Measurements from ENCODE around the gene TFDP1. TPM values are rescaled to one million over a fixed set of nuclear protein-coding genes. Genes with fewer than 3 reads are reported as not detected.

The TFDP1 gene
- total and polyA plus RNA-seq, 8 donors, result 27.3 to 207 (median 56.3) TPM

DNA sequence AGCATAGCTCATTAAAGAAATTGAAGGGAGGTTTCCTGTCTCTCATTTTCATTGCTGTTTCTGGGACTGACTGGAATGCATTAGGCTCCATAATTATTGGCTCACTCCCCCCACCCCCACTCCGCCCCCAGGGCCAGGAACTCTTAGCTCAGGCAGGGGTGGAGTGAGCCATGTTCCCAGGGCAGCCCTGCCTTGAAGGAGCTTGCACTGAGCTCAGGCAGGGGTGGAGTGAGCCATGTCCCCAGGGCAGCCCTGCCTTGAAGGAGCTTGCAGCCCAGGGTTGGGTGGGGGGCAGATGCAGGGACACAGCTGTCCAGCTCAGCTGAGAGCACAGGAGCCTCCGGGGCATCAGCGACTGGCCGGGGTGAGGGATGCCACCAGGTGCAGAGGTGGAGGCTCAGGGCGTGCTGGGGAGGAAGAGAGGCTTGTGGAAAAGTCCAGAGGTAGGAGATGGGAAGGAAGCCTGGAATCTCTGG is 39.1 kb upstream of the TFDP1 start:
- DNase-seq, result peak in 1 of 2 donors; percentile 47
- 65 to 92% (median 78%) methylated on average over 5 of the region's 5 CpGs for WGBS, 5 donors
- peaks cover 11 to 74% (median 56%) of the 10 kb centered on the region in 4 donors for H3K36me3 ChIP-seq
- peak overlapping the region in 4 of 5 donors; percentile 48 to 79 (median 61) for H3K27ac ChIP-seq
- no peaks in the 10 kb centered on the region for H3K27me3 ChIP-seq
- TF ChIP-seq, protein P1, sequence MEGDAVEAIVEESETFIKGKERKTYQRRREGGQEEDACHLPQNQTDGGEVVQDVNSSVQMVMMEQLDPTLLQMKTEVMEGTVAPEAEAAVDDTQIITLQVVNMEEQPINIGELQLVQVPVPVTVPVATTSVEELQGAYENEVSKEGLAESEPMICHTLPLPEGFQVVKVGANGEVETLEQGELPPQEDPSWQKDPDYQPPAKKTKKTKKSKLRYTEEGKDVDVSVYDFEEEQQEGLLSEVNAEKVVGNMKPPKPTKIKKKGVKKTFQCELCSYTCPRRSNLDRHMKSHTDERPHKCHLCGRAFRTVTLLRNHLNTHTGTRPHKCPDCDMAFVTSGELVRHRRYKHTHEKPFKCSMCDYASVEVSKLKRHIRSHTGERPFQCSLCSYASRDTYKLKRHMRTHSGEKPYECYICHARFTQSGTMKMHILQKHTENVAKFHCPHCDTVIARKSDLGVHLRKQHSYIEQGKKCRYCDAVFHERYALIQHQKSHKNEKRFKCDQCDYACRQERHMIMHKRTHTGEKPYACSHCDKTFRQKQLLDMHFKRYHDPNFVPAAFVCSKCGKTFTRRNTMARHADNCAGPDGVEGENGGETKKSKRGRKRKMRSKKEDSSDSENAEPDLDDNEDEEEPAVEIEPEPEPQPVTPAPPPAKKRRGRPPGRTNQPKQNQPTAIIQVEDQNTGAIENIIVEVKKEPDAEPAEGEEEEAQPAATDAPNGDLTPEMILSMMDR (IDR thresholded peaks at IDR 0.05), result no peak
- TF ChIP-seq POLR2AphosphoS5 (IDR thresholded peaks at IDR 0.05) (no peak), EP300 (IDR thresholded peaks at IDR 0.05) (no peak), POLR2A (IDR thresholded peaks at IDR 0.05) (no peak)
- intact Hi-C loops (cut with DNase I; ENCODE audit: low total_unique reads), result no loop called here
- peaks cover 0 to 46% (median 30%) of the 10 kb centered on the region in 4 donors for H3K4me1 ChIP-seq
- no peak overlapping the region for H3K4me3 ChIP-seq
- peaks cover 0 to 8% (median 0%) of the 10 kb centered on the region in 4 donors for H3K9me3 ChIP-seq

DNA sequence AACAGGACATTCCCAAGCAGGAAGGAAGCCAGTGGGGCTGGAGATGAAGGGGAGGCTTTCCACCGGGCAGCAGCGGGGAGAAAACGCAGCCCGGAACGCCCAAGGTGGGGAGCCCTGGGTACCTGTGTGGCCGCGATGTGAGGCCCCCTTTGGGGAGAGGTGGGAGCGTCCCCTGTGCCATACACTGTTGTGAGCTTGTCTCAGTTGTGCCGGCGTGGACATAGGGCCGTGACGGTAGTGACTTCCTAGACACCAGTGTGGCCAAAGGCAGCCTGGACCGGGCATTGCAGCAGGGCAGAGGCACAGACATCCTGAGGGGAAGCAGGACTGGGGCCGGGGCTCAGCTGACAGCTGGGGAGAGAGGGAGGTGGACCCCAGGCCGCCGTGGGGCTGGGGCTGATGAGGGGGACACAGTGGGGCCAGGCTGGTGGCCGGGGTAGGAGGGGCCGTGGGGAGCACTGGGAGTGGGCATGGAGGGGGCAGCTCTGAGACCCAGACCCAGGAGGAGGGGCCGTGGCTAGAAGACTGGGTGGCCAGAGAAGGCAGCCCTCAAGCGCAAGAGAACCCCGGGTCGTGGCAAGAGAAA is 38.5 kb upstream of the TFDP1 start:
- Histone ChIP-seq H3K27me3 (no peaks in the 10 kb centered on the region), H3K4me3 (peak overlapping the region in 1 of 4 donors; percentile 3), H3K27ac (peak overlapping the region in 4 of 5 donors; percentile 48 to 79 (median 61)), H3K36me3 (peaks cover 10 to 74% (median 56%) of the 10 kb centered on the region in 4 donors), H3K4me1 (peaks cover 0 to 46% (median 30%) of the 10 kb centered on the region in 4 donors), H3K9me3 (peaks cover 0 to 3% (median 0%) of the 10 kb centered on the region in 4 donors)
- DNase-seq, result no peak
- intact Hi-C loops (cut with DNase I; ENCODE audit: low total_unique reads), result no loop called here
- TF ChIP-seq EP300 (IDR thresholded peaks at IDR 0.05), result no peak
- no peak for TF ChIP-seq POLR2A (IDR thresholded peaks at IDR 0.05)
- TF ChIP-seq, protein P1 (IDR thresholded peaks at IDR 0.05), result no peak
- TF ChIP-seq POLR2AphosphoS5 (IDR thresholded peaks at IDR 0.05), result no peak
- 76 to 85% (median 83%) methylated on average over 20 to 22 of the region's 22 CpGs for WGBS, 5 donors

DNA sequence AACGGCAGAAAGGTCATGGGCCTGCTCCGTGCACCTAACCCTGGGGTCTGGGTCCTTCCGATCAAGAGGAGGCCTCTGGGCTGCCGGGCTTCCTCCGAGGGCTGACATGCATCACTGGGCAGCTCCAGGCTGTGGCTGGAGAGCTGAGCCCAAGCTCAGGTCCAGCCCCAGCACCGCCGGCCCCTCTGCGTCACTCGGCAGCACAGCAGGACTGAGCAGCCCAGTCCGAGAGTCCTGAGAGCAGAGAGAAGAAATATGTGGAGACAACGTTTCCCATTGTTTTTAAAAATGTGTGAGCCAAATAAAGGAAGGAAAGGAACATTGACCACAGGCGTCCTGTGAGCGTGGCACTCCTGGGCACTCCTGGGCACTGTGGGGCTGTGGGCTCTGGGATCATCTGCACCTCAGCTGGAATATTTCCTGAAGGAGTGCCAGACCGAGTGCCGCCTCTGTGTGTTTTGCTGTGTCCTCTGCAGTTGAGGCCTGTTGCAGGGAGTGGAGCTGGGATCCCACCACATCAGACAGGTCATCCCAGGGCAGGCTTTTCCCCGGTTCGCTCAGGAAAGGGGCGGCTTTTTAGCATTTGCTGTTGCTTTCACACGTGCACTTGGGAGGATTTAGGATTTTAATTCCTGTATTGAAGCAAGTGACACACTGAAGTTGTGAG is 37.8 kb upstream of the TFDP1 start:
- intact Hi-C loops (cut with DNase I; ENCODE audit: low total_unique reads), result no loop called here
- no peak for DNase-seq
- peaks cover 12 to 76% (median 58%) of the 10 kb centered on the region in 4 donors for H3K36me3 ChIP-seq
- no peak overlapping the region for H3K4me3 ChIP-seq
- no peaks in the 10 kb centered on the region for H3K27me3 ChIP-seq
- WGBS, 5 donors, result 68 to 80% (median 73%) methylated on average over 16 to 19 of the region's 19 CpGs
- no peaks in the 10 kb centered on the region for H3K9me3 ChIP-seq
- H3K4me1 ChIP-seq, result peaks cover 0 to 46% (median 30%) of the 10 kb centered on the region in 4 donors
- peak overlapping the region in 4 of 5 donors; percentile 48 to 79 (median 61) for H3K27ac ChIP-seq
- TF ChIP-seq, protein P1 (IDR thresholded peaks at IDR 0.05), result no peak
- TF ChIP-seq POLR2A (IDR thresholded peaks at IDR 0.05), result no peak
- no peak for TF ChIP-seq POLR2AphosphoS5 (IDR thresholded peaks at IDR 0.05)
- TF ChIP-seq EP300 (IDR thresholded peaks at IDR 0.05), result no peak

DNA sequence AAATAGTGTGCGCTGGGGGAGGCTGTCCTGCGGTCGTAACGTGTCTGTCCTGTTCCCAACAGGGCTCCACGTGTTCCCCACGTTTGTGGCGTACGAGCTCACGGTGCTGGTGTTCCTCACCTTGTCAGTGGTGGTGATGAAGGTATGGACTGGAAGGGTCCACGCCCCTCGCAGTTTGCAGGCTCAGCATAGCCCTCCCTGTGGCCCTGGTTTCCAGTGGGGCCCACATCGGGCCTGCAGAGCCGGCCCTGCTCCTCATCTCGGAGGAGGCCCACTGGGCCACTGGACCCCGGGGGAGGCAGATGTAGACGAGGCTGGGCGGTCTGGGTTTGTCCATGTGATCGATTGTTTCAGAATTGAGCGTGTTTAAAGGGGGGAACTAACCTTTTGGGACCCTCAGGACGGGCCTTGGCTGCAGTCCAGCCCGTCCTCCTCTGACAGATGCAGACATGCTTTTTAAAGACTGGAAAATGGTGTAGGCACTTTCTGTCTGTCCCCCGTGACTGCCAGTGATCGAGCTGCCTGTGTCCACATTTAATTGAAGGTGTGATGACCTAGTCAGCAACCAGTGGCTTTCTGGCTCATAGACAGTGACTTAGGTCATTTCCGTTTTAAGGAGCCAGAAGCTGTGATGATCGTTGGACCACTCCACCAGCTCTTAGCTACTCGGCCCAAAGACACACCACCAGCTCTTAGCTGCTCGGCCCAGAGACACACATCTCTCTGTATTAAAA is 37.1 kb upstream of the TFDP1 start:
- Histone ChIP-seq H3K4me3 (no peak overlapping the region), H3K4me1 (peaks cover 0 to 46% (median 30%) of the 10 kb centered on the region in 4 donors), H3K9me3 (no peaks in the 10 kb centered on the region), H3K27me3 (no peaks in the 10 kb centered on the region), H3K27ac (peak overlapping the region in 4 of 5 donors; percentile 8 to 79 (median 55)), H3K36me3 (peaks cover 16 to 80% (median 62%) of the 10 kb centered on the region in 4 donors)
- 81 to 92% (median 90%) methylated on average over 21 to 27 of the region's 27 CpGs for WGBS, 5 donors
- intact Hi-C loops (cut with DNase I; ENCODE audit: low total_unique reads), result no loop called here
- peak; percentile 17 to 49 for DNase-seq
- no peak for TF ChIP-seq POLR2A (IDR thresholded peaks at IDR 0.05)
- no peak for TF ChIP-seq POLR2AphosphoS5 (IDR thresholded peaks at IDR 0.05)
- TF ChIP-seq EP300 (IDR thresholded peaks at IDR 0.05), result no peak
- TF ChIP-seq, protein P1 (IDR thresholded peaks at IDR 0.05), result no peak
